Body of pancreas (tissue), 4 donors: ENCODE data around the gene SLC45A2. TPM values are rescaled to one million over a fixed set of nuclear protein-coding genes. Genes with fewer than 3 reads are reported as not detected.
A peak's percentile ranks its signal among the peaks of the same experiment; 100 is the strongest.

Experiments
- ATAC-seq: fragments of 150-250 bp; one replicate; pipeline ENCODE4 v1.9.1; 2016
- DNase-seq, 4 donors: peaks; one replicate each; pipeline ENCODE4 v3.0.0-alpha.2; 2019
- H3K27ac ChIP-seq, 4 donors: fragments of 200-600 bp; sonication (generic); 1 replicate in 3 of 4; 2 replicates in 1 of 4; pipeline versions ENCODE4 v1.5.1 to v1.6.1; 2016 to 2019; ENCODE audit warnings: mild to moderate bottlenecking in 1 of 4, mixed read lengths in 1 of 4, moderate library complexity in 1 of 4
- H3K27me3 ChIP-seq, 2 donors: fragments of 200-600 bp; sonication (generic); one replicate each; pipeline ENCODE4 v1.6.0; 2016; ENCODE audit warnings: mild to moderate bottlenecking in 1 of 2
- H3K36me3 ChIP-seq, 2 donors: fragments of 200-600 bp; sonication (generic); replicated peaks in 1 of 2; 2 replicates each; pipeline ENCODE4 v1.5.1; 2016; ENCODE audit warnings: low read depth in 2 of 2; ENCODE audit not compliant: insufficient read depth in 1 of 2
- H3K4me1 ChIP-seq: fragments of 200-600 bp; sonication (generic); one replicate; pipeline ENCODE4 v1.6.0; 2016
- H3K4me3 ChIP-seq, 2 donors: fragments of 200-600 bp; sonication (generic); 1 replicate in 1 of 2; 2 replicates in 1 of 2; pipeline ENCODE4 v1.5.1; 2016 to 2019
- H3K9me3 ChIP-seq, 3 donors: fragments of 200-600 bp; sonication (generic); 1 replicate in 2 of 3; 2 replicates in 1 of 3; pipeline ENCODE4 v1.5.1; 2016
- POLR2A ChIP-seq, 3 donors: fragments of 450-650 bp; IDR thresholded peaks; one replicate each; pipeline ENCODE4 v1.6.1; 2016; ENCODE audit warnings: antibody characterized with exemption in 3 of 3, mild to moderate bottlenecking in 2 of 3
- WGBS, 2 donors: methylation state at CpG; one replicate each; pipeline ENCODE4 v1.1.5; 2017; 5-methylcytosine and 5-hydroxymethylcytosine counted together
- intact Hi-C: fragments of 100-400 bp; cut with DNase I; formaldehyde crosslinking; loops from one replicate; pipeline ENCODE4 v1.15.1; 2023
- total RNA-seq, 2 donors: library from RNA; depleted of rRNA; stranded (reverse); fragments of >200 nt; gene quantifications; one replicate each; pipeline ENCODE4 v1.1.0, GENCODE V29; 2016
- TF ChIP-seq, protein P1 (sequence below), 7 experiments: fragments of 450-650 bp in 4 of 7; fragments of 200-600 bp in 3 of 7; sonication (generic) in 3 of 7; IDR thresholded peaks; one replicate each; pipeline ENCODE4 v1.5.1; 2016 to 2019; ENCODE audit warnings: antibody characterized with exemption in 7 of 7

The SLC45A2 gene
- total RNA-seq, 2 donors from 2014 or later: not detected

DNA sequence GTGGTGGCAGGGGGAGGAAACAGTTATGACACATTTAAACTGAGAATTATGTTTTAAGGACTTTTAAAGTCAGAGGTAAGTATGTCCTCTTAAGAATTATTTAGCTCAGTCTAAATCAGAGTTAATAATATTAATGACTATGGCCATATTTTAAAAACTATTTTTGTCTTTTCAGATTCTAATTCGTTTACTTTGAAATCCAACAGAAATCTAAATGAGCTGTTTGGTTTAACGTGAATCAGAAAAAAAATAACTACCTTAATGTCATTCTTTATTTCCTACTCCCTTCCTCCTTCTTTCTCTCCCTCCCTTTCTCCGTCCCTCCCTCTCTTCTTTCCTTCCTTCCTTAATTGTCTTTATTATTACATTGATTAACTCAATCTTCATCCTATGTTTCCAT, 43.9 kb upstream of the SLC45A2 start:
- Histone ChIP-seq H3K27me3 (no peaks in the 10 kb centered on the region), H3K4me3 (no peak overlapping the region), H3K36me3 (no peaks in the 10 kb centered on the region), H3K4me1 (peaks cover 27% of the 10 kb centered on the region), H3K27ac (no peak overlapping the region), H3K9me3 (no peaks in the 10 kb centered on the region)
- intact Hi-C loops: no loop called here
- 85 to 91% methylated on average over 3 of the region's 3 CpGs for WGBS, 2 donors
- DNase-seq (no peak), ATAC-seq (no peak)
- TF ChIP-seq POLR2A (IDR thresholded peaks at IDR 0.05): no peak
- TF ChIP-seq, protein P1, sequence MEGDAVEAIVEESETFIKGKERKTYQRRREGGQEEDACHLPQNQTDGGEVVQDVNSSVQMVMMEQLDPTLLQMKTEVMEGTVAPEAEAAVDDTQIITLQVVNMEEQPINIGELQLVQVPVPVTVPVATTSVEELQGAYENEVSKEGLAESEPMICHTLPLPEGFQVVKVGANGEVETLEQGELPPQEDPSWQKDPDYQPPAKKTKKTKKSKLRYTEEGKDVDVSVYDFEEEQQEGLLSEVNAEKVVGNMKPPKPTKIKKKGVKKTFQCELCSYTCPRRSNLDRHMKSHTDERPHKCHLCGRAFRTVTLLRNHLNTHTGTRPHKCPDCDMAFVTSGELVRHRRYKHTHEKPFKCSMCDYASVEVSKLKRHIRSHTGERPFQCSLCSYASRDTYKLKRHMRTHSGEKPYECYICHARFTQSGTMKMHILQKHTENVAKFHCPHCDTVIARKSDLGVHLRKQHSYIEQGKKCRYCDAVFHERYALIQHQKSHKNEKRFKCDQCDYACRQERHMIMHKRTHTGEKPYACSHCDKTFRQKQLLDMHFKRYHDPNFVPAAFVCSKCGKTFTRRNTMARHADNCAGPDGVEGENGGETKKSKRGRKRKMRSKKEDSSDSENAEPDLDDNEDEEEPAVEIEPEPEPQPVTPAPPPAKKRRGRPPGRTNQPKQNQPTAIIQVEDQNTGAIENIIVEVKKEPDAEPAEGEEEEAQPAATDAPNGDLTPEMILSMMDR (IDR thresholded peaks at IDR 0.05): no peak

DNA sequence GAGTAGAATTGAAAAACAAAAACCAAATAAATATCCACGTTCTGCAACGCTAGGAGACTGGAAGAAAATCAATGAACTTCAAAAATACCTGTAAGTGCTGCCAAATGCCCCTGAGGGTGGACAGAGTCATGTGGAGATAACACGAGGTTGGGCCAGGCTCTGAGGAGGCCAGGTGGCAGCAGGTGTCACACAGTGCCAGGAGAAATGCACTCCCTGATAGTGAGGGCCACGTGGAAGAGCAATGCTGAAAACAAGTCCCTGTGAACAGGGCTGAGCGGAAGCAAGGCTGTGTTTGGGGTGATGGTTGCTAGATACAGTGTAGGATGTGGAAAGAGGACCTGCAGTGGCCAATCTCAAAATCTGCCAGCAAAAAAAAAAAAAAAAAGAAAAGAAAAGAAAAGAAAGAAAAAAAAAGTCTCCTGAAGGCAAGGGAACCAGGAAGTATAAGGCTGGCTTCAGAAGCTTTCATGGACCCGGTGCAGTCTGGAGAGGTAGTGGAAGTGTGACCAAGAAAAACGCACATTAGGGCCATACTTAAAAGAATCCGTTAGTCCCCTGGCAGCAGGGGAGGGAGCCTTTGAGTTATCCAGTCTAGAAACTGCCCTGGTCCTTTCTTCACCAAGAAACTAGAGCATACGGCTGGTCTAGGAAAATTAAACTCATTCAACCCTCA, 41.7 kb upstream of the SLC45A2 start:
- H3K9me3 ChIP-seq: no peaks in the 10 kb centered on the region
- 36 to 40% methylated on average over 9 of the region's 9 CpGs for WGBS, 2 donors
- no peak overlapping the region for H3K4me3 ChIP-seq
- peak overlapping the region in 2 of 4 donors; percentile 47 to 59 for H3K27ac ChIP-seq
- no peaks in the 10 kb centered on the region for H3K27me3 ChIP-seq
- intact Hi-C loops: no loop called here
- DNase-seq: peak; percentile 68 to 81 (median 78)
- H3K36me3 ChIP-seq: no peaks in the 10 kb centered on the region
- peaks cover 33% of the 10 kb centered on the region for H3K4me1 ChIP-seq
- ATAC-seq: peak; percentile 98
- TF ChIP-seq POLR2A (IDR thresholded peaks at IDR 0.05): no peak
- TF ChIP-seq, protein P1 (IDR thresholded peaks at IDR 0.05): no peak

DNA sequence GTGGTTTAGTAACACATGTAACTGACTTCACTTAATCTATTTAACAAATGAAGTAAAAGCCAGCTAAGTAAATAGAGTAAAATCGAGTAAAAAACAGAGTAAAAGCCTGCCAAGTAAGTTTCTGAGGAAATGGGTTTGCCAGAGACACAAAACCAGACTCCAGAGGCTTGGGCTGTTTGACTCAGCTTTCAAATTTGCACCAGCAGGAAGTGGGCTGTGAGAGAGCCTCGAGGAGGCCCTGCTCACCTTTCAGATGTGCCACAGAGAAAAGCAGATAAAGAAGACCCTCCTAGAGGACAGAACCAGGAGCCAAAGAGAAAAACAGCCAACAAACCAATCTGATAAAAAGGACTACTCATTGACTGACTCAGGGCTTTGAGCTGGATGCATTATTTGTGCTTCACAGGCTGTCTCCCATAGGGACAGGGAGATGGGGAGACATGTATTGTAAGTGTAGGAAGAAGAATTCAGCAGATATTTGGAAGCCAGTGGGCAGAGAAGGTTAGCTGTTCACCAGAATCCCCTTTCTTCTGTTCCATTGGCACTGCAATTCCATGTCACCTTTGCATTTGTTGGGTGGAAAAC, 37.7 kb upstream of the SLC45A2 start:
- Histone ChIP-seq H3K27ac (peak overlapping the region in 2 of 4 donors; percentile 9 to 31), H3K27me3 (no peaks in the 10 kb centered on the region), H3K9me3 (no peaks in the 10 kb centered on the region), H3K4me1 (peaks cover 26% of the 10 kb centered on the region), H3K36me3 (peaks cover 0 to 2% of the 10 kb centered on the region in 2 donors), H3K4me3 (no peak overlapping the region)
- ATAC-seq (no peak), DNase-seq (no peak)
- no peak for TF ChIP-seq POLR2A (IDR thresholded peaks at IDR 0.05)
- TF ChIP-seq, protein P1 (IDR thresholded peaks at IDR 0.05): no peak
- 11 to 13% methylated on average over 2 of the region's 2 CpGs for WGBS, 2 donors
- intact Hi-C loops: no loop called here

DNA sequence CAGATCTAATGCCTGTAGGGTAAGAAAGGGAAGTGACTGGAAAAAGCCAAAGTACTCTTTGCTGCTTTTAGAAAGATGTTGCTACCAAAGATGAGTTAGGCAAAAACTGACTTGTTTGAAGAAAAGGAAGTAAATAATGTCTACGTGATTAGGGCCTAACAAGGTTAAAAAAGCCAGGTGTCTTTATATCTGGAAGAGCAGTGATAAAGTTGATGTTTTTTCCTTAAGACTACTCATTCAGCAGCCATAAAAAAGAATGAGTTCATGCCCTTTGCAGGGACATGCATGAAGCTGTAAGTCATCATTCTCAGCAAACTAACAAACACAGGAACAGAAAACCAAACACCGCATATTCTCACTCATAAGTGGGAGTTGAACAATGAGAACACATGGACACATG, 36.8 kb upstream of the SLC45A2 start:
- WGBS, 2 donors: 63 to 68% methylated on average over 2 of the region's 2 CpGs
- Histone ChIP-seq H3K4me1 (peaks cover 17% of the 10 kb centered on the region), H3K36me3 (peaks cover 0 to 2% of the 10 kb centered on the region in 2 donors), H3K9me3 (no peaks in the 10 kb centered on the region), H3K27ac (no peak overlapping the region), H3K27me3 (no peaks in the 10 kb centered on the region), H3K4me3 (no peak overlapping the region)
- ATAC-seq (no peak), DNase-seq (no peak)
- intact Hi-C loops: no loop called here
- no peak for TF ChIP-seq POLR2A (IDR thresholded peaks at IDR 0.05)
- TF ChIP-seq, protein P1 (IDR thresholded peaks at IDR 0.05): no peak

DNA sequence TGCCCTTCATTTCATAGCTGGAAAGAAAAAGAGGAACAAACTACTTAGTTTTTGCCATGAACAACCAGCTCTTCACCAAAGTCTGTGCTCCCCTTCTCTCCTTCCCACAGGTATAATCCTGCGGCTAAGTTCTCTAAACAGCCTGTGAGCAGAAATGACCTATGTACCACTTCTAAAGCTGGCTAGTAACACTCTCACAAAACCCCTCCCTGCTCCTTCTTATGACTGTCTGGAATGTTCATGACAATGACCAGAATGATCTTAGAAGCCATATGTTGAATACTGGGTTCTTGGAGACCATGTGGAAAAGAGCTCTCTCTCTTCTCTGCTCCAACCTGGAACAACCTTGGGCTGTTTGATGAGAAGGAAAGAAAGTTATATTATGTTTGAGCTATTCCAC, 36.2 kb upstream of the SLC45A2 start:
- WGBS, 2 donors: 100% methylated on average over 1 of the region's 1 CpG
- Histone ChIP-seq H3K27me3 (no peaks in the 10 kb centered on the region), H3K9me3 (no peaks in the 10 kb centered on the region), H3K4me3 (no peak overlapping the region), H3K27ac (no peak overlapping the region), H3K4me1 (peaks cover 11% of the 10 kb centered on the region), H3K36me3 (peaks cover 0 to 2% of the 10 kb centered on the region in 2 donors)
- DNase-seq: no peak
- TF ChIP-seq, protein P1 (IDR thresholded peaks at IDR 0.05): no peak
- TF ChIP-seq POLR2A (IDR thresholded peaks at IDR 0.05): no peak
- ATAC-seq: no peak
- intact Hi-C loops: no loop called here
